ENCODE measurements around the gene FNDC3B. TPM values are rescaled to one million over a fixed set of nuclear protein-coding genes. Genes with fewer than 3 reads are reported as not detected.

FNDC3B gene
- total and polyA plus RNA-seq, 5 donors from 2014 or later, result 6.8 to 31.8 (median 11.7) TPM

DNA sequence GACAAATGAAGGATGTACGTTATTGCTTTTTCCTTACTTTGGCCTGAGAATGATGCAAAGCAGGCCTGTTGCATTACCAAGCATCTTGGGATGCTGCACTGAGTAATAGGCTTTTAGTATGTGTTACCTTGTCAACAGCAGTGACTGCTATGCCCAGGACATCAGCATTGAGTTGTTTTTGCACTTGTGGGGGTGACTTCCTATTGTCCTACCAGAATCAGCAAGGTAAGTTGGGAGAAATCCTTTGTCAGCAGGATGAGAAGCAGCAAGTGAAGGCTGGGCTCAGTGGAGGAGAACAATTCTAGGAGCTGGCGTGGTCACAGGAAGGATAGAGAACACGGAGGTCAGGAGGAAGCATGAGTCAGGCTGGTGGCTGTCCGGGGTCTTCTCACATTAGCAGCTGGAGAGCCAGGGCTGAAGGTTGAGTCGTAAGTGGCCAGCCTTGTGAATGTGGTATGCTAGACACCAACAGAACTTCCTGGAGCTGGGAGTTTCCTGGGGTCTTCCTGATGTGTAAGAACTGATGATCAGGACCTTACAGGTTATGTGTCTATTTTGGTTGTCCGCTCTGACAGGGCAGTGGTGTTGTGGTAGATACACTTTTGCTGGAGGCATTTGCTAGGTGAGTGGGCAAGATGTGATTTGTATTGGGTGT, 142.7 kb downstream of the FNDC3B start:
- H3K4me1 ChIP-seq (ENCODE audit: control insufficient read depth, insufficient read depth, low read length, poor library complexity, severe bottlenecking), result no peaks in the 10 kb centered on the region
- Mint-ChIP-seq H3K27me3 (no peaks in the 10 kb centered on the region), H3K4me1 (peaks cover 9 to 30% (median 24%) of the 10 kb centered on the region in 4 donors), H3K9me3 (peaks cover 0 to 5% (median 0%) of the 10 kb centered on the region in 7 donors), H3K27ac (peak overlapping the region in 1 of 3 donors; percentile 0), H3K36me3 (peaks cover 4% of the 10 kb centered on the region), H3K4me3 (no peak overlapping the region)
- no peaks in the 10 kb centered on the region for H3K27me3 ChIP-seq (ENCODE audit: control insufficient read depth, insufficient read depth, low read length)
- H3K9me3 ChIP-seq (ENCODE audit: control insufficient read depth in 2 of 2, low read length in 2 of 2), result no peaks in the 10 kb centered on the region
- no peaks in the 10 kb centered on the region for H3K36me3 ChIP-seq (ENCODE audit: control insufficient read depth, insufficient read depth, low read length)
- H3K27ac ChIP-seq (ENCODE audit: insufficient read depth, low read length, poor library complexity, severe bottlenecking), result no peak overlapping the region
- no peak overlapping the region for H3K4me3 ChIP-seq (ENCODE audit: low read depth, low read length)
- ATAC-seq (ENCODE audit: low read depth in 2 of 2) (no peak), DNase-seq (no peak)

DNA sequence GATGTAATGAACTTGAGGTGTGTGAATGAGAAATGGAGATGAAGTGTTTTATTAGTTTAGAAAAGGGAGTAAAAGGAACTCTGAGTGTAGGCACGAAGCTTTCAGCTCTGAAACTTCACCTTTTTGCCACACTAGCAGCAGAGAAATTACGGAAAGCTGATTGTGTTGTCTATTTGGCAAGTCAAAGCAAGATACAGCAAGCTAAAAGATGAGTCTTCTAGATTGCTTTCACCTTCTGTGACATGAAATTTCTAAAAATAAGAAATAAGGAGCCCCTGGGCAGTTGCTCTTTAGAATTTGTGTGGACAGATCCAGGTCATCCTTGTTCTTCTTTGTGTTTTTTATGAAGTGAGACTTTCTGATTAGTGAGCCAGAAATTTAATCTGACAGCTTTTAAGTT, 143.4 kb downstream of the FNDC3B start:
- Histone ChIP-seq H3K4me3 (ENCODE audit: low read depth, low read length) (no peak overlapping the region), H3K9me3 (ENCODE audit: control insufficient read depth in 2 of 2, low read length in 2 of 2) (no peaks in the 10 kb centered on the region), H3K27me3 (ENCODE audit: control insufficient read depth, insufficient read depth, low read length) (no peaks in the 10 kb centered on the region), H3K36me3 (ENCODE audit: control insufficient read depth, insufficient read depth, low read length) (no peaks in the 10 kb centered on the region), H3K27ac (ENCODE audit: insufficient read depth, low read length, poor library complexity, severe bottlenecking) (no peak overlapping the region), H3K4me1 (ENCODE audit: control insufficient read depth, insufficient read depth, low read length, poor library complexity, severe bottlenecking) (no peaks in the 10 kb centered on the region)
- H3K4me3 Mint-ChIP-seq, result no peak overlapping the region
- no peak for DNase-seq
- peaks cover 0 to 5% (median 0%) of the 10 kb centered on the region in 7 donors for H3K9me3 Mint-ChIP-seq
- no peaks in the 10 kb centered on the region for H3K27me3 Mint-ChIP-seq
- H3K27ac Mint-ChIP-seq, result peak overlapping the region in 1 of 3 donors; percentile 0
- H3K4me1 Mint-ChIP-seq, result peaks cover 9 to 30% (median 26%) of the 10 kb centered on the region in 4 donors
- H3K36me3 Mint-ChIP-seq, result peaks cover 4% of the 10 kb centered on the region
- ATAC-seq (ENCODE audit: low read depth in 2 of 2), result no peak

- no peaks in the 10 kb centered on the region for H3K36me3 Mint-ChIP-seq
- no peak overlapping the region for H3K4me3 Mint-ChIP-seq
- no peaks in the 10 kb centered on the region for H3K27me3 ChIP-seq (ENCODE audit: control insufficient read depth, insufficient read depth, low read length)
- H3K4me1 Mint-ChIP-seq, result peaks cover 9 to 30% (median 23%) of the 10 kb centered on the region in 4 donors
- H3K36me3 ChIP-seq (ENCODE audit: control insufficient read depth, insufficient read depth, low read length), result no peaks in the 10 kb centered on the region
- peaks cover 0 to 5% (median 0%) of the 10 kb centered on the region in 7 donors for H3K9me3 Mint-ChIP-seq
- ATAC-seq (ENCODE audit: low read depth in 2 of 2) (no peak), DNase-seq (no peak)
- no peaks in the 10 kb centered on the region for H3K4me1 ChIP-seq (ENCODE audit: control insufficient read depth, insufficient read depth, low read length, poor library complexity, severe bottlenecking)
- no peaks in the 10 kb centered on the region for H3K27me3 Mint-ChIP-seq
- H3K4me3 ChIP-seq (ENCODE audit: low read depth, low read length), result no peak overlapping the region
- H3K9me3 ChIP-seq (ENCODE audit: control insufficient read depth in 2 of 2, low read length in 2 of 2), result no peaks in the 10 kb centered on the region
- no peak overlapping the region for H3K27ac ChIP-seq (ENCODE audit: insufficient read depth, low read length, poor library complexity, severe bottlenecking)
- H3K27ac Mint-ChIP-seq, result peak overlapping the region in 1 of 3 donors; percentile 6
These were observed 144.9 kb downstream of the FNDC3B start for GRCh38 chr3:172184106-172184822.

DNA sequence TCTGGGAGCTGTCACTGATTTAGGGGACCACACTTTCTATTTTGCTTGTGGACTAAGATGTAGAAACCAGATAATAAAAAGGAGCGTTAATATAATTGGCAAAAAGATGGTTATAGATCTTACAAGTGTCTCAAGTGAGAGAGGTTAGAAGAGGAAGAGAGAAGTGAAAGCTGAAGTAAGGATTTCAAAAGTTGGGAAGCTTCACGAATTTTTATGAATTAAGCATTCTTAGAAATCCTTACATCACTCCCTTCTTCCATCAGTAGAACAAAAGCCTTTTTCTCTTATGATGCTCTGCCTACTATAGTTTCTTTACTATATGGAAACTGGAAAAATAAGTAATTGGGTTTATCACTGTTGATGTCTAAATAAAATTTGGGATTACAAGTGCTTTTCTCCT, 146.5 kb downstream of the FNDC3B start:
- Mint-ChIP-seq H3K4me1 (peaks cover under 1 to 23% (median 20%) of the 10 kb centered on the region in 4 donors), H3K36me3 (peaks cover 5% of the 10 kb centered on the region), H3K9me3 (no peaks in the 10 kb centered on the region), H3K4me3 (no peak overlapping the region), H3K27ac (no peak overlapping the region), H3K27me3 (no peaks in the 10 kb centered on the region)
- H3K9me3 ChIP-seq (ENCODE audit: control insufficient read depth in 2 of 2, low read length in 2 of 2), result no peaks in the 10 kb centered on the region
- H3K27ac ChIP-seq (ENCODE audit: insufficient read depth, low read length, poor library complexity, severe bottlenecking), result no peak overlapping the region
- ATAC-seq (ENCODE audit: low read depth in 2 of 2), result no peak
- DNase-seq, result no peak
- no peaks in the 10 kb centered on the region for H3K4me1 ChIP-seq (ENCODE audit: control insufficient read depth, insufficient read depth, low read length, poor library complexity, severe bottlenecking)
- no peaks in the 10 kb centered on the region for H3K36me3 ChIP-seq (ENCODE audit: control insufficient read depth, insufficient read depth, low read length)
- no peaks in the 10 kb centered on the region for H3K27me3 ChIP-seq (ENCODE audit: control insufficient read depth, insufficient read depth, low read length)
- no peak overlapping the region for H3K4me3 ChIP-seq (ENCODE audit: low read depth, low read length)

- Mint-ChIP-seq H3K9me3 (no peaks in the 10 kb centered on the region), H3K4me3 (no peak overlapping the region), H3K27me3 (no peaks in the 10 kb centered on the region), H3K27ac (no peak overlapping the region), H3K36me3 (peaks cover 5% of the 10 kb centered on the region), H3K4me1 (peaks cover under 1 to 23% (median 20%) of the 10 kb centered on the region in 4 donors)
- Histone ChIP-seq H3K27me3 (ENCODE audit: control insufficient read depth, insufficient read depth, low read length) (no peaks in the 10 kb centered on the region), H3K9me3 (ENCODE audit: control insufficient read depth in 2 of 2, low read length in 2 of 2) (no peaks in the 10 kb centered on the region), H3K36me3 (ENCODE audit: control insufficient read depth, insufficient read depth, low read length) (no peaks in the 10 kb centered on the region), H3K27ac (ENCODE audit: insufficient read depth, low read length, poor library complexity, severe bottlenecking) (no peak overlapping the region), H3K4me1 (ENCODE audit: control insufficient read depth, insufficient read depth, low read length, poor library complexity, severe bottlenecking) (no peaks in the 10 kb centered on the region), H3K4me3 (ENCODE audit: low read depth, low read length) (no peak overlapping the region)
- no peak for DNase-seq
- no peak for ATAC-seq (ENCODE audit: low read depth in 2 of 2)
These were observed 147.2 kb downstream of the FNDC3B start for GRCh38 chr3:172186607-172187006.

DNA sequence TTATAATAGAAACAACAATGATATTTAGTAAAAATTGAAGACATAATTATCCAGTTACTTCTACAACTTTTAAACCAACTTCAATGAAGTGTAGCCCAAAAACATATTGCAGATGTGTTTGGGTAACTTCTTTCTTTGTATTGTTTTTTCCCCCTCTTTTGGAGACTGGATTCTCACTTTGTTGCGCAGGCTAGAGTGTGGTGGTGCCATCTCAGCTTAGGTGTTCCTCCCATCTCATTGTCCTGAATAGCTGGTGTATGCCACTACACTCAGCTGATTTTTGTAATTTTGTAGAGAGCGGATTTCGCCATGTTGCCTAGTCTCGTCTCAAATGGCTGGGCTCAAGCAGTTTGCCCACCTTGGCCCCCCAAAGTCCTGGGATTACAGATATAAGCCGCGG, 148.1 kb downstream of the FNDC3B start:
- Mint-ChIP-seq H3K36me3 (peaks cover 7% of the 10 kb centered on the region), H3K4me1 (peaks cover 7 to 22% (median 17%) of the 10 kb centered on the region in 4 donors), H3K27ac (no peak overlapping the region), H3K4me3 (no peak overlapping the region), H3K27me3 (no peaks in the 10 kb centered on the region), H3K9me3 (no peaks in the 10 kb centered on the region)
- Histone ChIP-seq H3K9me3 (ENCODE audit: control insufficient read depth in 2 of 2, low read length in 2 of 2) (no peaks in the 10 kb centered on the region), H3K4me3 (ENCODE audit: low read depth, low read length) (no peak overlapping the region), H3K27me3 (ENCODE audit: control insufficient read depth, insufficient read depth, low read length) (no peaks in the 10 kb centered on the region), H3K27ac (ENCODE audit: insufficient read depth, low read length, poor library complexity, severe bottlenecking) (no peak overlapping the region), H3K4me1 (ENCODE audit: control insufficient read depth, insufficient read depth, low read length, poor library complexity, severe bottlenecking) (no peaks in the 10 kb centered on the region), H3K36me3 (ENCODE audit: control insufficient read depth, insufficient read depth, low read length) (no peaks in the 10 kb centered on the region)
- ATAC-seq (ENCODE audit: low read depth in 2 of 2), result no peak
- no peak for DNase-seq

DNA sequence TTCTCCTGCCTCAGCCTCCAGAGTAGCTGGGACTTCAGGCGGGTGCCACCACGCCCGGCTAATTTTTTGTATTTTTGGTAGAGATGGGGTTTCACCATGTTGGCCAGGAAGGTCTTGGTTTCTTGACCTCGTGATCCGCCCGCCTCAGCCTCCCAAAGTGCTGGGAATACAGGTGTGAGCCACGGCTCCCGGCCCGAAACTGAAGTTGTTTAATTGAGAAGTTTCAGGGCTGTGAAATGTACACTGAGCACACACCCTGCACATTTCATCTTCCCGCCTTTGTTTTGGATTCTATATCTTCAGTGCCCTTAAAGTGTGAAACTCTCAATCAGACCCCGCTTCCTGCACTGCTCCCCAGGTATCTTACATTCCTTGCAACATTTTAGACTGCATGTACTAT, 149.1 kb downstream of the FNDC3B start:
- Histone ChIP-seq H3K9me3 (ENCODE audit: control insufficient read depth in 2 of 2, low read length in 2 of 2) (no peaks in the 10 kb centered on the region), H3K4me1 (ENCODE audit: control insufficient read depth, insufficient read depth, low read length, poor library complexity, severe bottlenecking) (no peaks in the 10 kb centered on the region), H3K27ac (ENCODE audit: insufficient read depth, low read length, poor library complexity, severe bottlenecking) (no peak overlapping the region), H3K4me3 (ENCODE audit: low read depth, low read length) (no peak overlapping the region), H3K36me3 (ENCODE audit: control insufficient read depth, insufficient read depth, low read length) (no peaks in the 10 kb centered on the region), H3K27me3 (ENCODE audit: control insufficient read depth, insufficient read depth, low read length) (no peaks in the 10 kb centered on the region)
- no peak for ATAC-seq (ENCODE audit: low read depth in 2 of 2)
- peaks cover 9% of the 10 kb centered on the region for H3K36me3 Mint-ChIP-seq
- H3K27ac Mint-ChIP-seq, result no peak overlapping the region
- no peaks in the 10 kb centered on the region for H3K27me3 Mint-ChIP-seq
- no peak for DNase-seq
- H3K4me1 Mint-ChIP-seq, result peaks cover 10 to 23% (median 17%) of the 10 kb centered on the region in 4 donors
- no peak overlapping the region for H3K4me3 Mint-ChIP-seq
- no peaks in the 10 kb centered on the region for H3K9me3 Mint-ChIP-seq
